HG03064 (cell line): ENCODE measurements around the gene KIAA0825.

ENCODE experiments used
- ATAC-seq: cut with Tn5 transposase; IDR thresholded peaks from one replicate; pipeline ENCODE4 v1.9.1; 2021; ENCODE audit warnings: low read depth; ENCODE audit not compliant: unreplicated experiment

Gene KIAA0825

GRCh38 chr5:94457788-94458187, 160.6 kb downstream of the KIAA0825 start:
- no peak for ATAC-seq

DNA sequence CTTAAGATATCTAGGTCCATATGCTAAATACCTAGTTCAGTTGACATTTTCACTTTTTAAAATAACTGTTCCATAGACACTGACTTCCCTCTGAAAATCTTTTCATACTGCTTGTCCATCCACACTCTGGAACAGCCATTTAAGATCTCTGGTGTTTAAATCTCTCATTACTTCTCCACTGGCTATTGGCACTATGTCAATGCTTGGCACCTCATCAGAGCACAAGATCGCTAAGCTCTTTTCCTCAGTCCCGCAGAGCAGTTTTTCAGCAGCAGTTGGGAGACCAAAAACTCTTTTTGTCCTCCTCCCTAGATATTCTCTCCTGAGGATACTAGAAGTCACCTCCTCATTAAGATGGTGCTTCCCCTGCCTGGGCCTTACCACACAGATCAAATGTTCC, 172.7 kb downstream of the KIAA0825 start:
- ATAC-seq, result no peak

DNA sequence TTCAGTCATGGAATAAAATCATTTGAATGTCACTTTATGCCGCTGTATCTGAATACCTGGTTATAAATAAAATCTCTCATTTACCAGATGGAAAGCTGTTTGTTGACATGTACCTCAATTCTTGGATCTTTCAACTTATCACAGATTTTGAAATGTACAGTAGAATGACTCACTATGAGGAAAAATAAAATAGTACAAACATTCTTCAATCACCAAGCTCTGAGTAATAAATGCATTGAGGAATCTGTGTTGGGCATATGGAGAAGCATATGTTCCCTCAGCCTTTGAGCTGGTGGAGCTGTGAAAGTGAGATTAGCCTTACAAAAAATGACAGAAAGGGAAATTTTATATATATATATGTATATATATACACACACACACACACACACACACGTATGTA, 175.4 kb downstream of the KIAA0825 start:
- ATAC-seq, result no peak

- no peak for ATAC-seq
Observed at GRCh38 chr5:94442076-94442475, 176.3 kb downstream of the KIAA0825 start.

DNA sequence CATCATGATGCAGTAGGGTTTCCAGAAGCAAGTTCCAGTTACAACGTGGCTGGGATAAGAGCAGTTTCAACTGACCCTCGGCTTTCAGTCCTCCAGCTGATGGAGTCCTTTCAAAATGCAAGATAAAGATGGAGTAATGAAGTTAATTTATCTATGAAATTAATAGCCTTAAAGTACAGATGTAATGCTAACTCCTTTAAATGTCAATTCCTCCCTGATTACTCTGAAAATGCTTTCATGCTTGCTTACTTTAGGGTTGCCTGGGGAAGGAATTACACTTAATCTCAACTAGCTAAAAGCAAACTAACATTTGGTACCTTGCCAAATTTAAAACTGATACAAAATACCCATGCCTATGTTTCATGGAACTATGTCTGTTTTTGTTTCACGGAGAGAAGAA, 178.4 kb downstream of the KIAA0825 start:
- ATAC-seq, result no peak

DNA sequence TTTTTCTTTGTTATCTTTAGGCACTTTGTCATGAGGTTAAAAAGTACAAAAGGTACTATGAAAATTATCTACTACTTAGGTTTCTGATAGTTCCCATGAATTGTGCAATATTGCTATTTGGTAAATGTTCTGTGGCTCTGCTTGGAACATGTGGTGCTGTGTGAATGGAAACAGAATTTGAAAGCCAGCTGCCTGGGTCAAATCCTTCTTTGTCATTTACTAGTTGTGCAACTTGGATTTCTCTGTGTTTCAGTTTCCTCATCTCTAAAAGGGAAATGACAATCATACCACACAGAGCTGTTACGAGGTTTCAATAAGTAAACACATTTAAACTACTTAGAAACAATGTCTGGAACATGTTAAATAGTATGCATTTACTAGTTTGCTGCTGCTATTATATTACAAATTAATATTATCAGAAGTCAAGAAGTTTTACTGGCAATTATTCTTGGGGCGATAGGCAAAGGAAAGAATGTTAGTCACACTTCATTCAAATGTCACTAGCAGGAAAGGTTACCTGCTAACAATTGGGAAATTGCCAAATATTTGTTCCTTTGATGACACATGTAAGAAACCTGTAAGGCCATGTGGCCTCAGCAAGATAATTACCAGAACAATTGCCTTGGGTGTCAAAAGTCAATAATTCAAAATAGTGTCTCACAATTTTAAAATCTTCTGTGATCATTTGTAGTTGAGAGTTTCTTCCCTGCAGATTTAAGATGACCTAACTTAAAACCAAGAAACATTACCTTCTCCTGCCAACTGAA, 184.8 kb downstream of the KIAA0825 start:
- ATAC-seq, result no peak

GRCh38 chr5:94432499-94432898, 185.9 kb downstream of the KIAA0825 start:
- ATAC-seq, result no peak

GRCh38 chr5:94431696-94432095, 186.7 kb downstream of the KIAA0825 start:
- no peak for ATAC-seq

- no peak for ATAC-seq
Observed at GRCh38 chr5:94429566-94429965, 188.8 kb downstream of the KIAA0825 start.

DNA sequence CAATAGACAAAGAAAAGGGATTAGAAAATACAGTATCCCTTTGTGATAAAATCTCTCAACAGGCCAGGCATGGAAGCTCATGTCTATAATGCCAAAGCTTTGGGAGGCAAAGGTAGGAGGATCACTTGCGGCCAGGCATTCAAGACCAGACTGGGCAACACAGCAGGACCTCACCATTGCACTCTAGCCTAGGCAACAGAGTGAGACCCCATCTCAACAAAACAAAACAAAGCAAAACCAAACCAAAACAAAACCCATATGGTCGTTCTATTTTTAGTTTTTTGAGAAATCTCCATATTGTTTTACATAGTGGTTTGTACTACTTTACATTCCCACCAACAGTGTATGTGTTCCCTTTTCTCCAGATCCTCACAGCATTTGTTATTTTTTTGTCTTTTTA, 193.0 kb downstream of the KIAA0825 start:
- ATAC-seq, result no peak

- ATAC-seq, result no peak
Observed at GRCh38 chr5:94423411-94423810, 195.0 kb downstream of the KIAA0825 start.

- no peak for ATAC-seq
Observed at GRCh38 chr5:94422812-94423211, 195.6 kb downstream of the KIAA0825 start.

- ATAC-seq, result no peak
Observed at GRCh38 chr5:94420885-94421284, 197.5 kb downstream of the KIAA0825 start.

DNA sequence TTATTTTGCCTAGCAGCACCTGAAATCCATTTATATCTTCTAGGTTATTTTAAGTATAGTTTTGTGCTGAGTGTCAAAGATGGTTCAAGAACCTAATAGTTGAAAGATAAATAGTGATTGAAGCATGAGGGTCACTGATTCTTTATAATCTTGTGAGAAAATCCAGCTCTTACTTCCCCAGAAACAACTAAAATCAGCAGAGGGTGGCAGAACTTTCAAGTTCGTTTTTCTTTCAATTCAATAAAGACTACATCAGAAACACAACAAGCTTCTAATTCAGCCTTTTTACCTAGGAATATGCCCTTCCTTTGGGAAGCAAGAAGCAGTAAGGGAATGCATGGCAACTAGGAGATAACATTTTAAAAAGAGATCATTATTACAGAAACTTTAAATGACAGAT, 202.6 kb downstream of the KIAA0825 start:
- ATAC-seq, result no peak

DNA sequence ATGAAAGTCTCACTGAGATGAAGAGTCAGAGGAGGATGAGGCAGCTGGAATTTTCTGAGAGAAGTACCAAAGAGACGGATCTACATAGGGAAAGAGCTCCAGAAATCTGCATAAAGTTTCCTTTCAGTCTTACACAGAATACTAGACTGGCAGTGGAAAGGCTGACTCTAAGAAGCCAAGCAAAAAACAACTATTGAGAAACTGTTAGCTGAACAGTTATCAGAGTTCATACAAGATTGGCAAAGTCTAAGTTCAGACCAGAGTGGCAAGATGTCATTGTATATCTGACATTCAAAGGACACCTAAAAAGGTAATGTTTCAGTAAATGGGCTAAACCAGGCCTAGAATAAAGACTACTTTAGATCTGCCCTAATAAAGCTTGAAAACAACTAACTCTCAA, 209.0 kb downstream of the KIAA0825 start:
- ATAC-seq, result no peak

DNA sequence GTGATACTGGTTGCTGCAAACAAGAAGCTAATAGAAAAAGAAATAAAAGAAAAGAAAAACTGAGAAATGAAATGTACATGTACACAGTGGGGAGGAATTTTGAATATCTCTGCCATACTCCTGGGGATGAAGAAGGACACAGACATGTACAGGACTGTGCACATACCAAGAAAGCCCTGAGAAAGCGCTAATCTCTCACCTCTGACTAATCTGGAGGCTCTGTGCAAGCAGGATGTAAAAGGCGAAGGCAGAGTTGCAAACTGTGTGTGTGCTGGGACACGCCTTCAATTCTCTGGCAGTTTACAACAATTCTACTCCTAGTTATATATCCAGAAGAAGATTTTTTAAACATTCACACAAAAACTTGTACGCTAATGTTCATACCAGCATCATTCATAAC, 211.4 kb downstream of the KIAA0825 start:
- ATAC-seq, result no peak

GRCh38 chr5:94403483-94403882, 214.9 kb downstream of the KIAA0825 start:
- ATAC-seq, result no peak

DNA sequence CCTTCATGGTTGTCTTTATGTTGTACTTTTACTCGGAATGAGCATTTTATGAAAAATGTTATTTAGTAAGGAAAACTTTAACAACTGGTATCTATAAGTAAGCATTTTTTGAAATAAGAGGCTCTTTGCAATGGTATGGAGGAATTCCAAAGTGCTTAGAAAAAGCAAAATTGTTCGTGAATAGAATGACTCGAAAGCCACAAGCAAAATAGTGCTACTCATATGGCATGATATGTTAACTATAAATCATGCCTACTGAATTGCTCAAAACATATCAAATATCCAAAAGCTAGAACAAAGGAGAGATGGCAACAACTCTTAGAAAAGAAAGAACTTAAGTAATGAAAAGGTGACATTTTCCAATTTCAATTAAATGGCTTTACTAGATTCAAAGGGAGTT, 216.3 kb downstream of the KIAA0825 start:
- ATAC-seq, result no peak

- no peak for ATAC-seq
Observed at GRCh38 chr5:94397508-94397907, 220.9 kb downstream of the KIAA0825 start.

- ATAC-seq, result no peak
Observed at GRCh38 chr5:94396687-94397086, 221.7 kb downstream of the KIAA0825 start.

- no peak for ATAC-seq
Observed at GRCh38 chr5:94395468-94395867, 222.9 kb downstream of the KIAA0825 start.

DNA sequence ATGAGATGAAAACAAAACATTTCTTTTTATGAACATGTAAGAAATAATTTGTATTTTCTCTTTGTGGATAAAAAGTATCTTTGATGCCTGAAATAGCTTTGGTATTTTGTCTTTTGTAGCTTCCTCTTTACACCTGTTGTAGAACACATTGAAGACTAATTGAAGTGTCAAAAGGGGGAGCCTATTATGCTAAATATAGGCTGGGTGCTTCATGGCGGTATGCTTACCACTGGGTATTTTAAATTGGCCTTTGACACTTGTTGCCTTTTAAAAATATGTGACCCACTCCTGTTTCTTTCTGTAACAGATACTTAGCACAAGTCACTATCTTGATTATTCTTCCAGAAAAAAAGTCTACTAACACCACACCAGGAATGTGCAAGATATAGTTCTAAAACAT, 226.4 kb downstream of the KIAA0825 start:
- no peak for ATAC-seq

DNA sequence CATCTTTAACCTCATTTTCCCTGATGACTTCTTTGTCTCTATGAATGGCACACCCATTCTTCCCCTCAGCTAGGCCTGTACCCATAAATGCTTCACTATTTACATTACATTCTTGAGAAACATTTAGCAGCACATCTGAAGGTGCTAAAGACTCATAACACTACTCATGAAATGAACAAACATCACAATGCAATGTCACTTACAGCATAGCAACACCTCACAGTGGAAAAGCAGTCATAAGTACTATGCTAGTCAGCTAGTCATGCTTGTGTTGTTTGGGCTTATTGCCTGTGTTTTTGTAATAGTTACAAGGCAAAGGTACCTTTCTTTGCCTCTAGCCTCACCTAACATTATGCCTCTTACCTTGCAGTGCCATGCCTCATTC, 228.9 kb downstream of the KIAA0825 start:
- ATAC-seq, result no peak
